GM18519 (cell line): ENCODE measurements around the gene NT5DC1.

Experiments used
- ATAC-seq: cut with Tn5 transposase; IDR thresholded peaks from one replicate; pipeline ENCODE4 v1.9.1; 2021; ENCODE audit warnings: mild to moderate bottlenecking, moderate library complexity; ENCODE audit not compliant: unreplicated experiment, low FRiP score

NT5DC1 gene

GRCh38 chr6:116127771-116128493, 27.3 kb downstream of the NT5DC1 start:
- no peak for ATAC-seq

- no peak for ATAC-seq
Measured at GRCh38 chr6:116133453-116133852, 32.8 kb downstream of the NT5DC1 start.

- ATAC-seq = no peak
Measured at GRCh38 chr6:116136373-116136772, 35.7 kb downstream of the NT5DC1 start.

DNA sequence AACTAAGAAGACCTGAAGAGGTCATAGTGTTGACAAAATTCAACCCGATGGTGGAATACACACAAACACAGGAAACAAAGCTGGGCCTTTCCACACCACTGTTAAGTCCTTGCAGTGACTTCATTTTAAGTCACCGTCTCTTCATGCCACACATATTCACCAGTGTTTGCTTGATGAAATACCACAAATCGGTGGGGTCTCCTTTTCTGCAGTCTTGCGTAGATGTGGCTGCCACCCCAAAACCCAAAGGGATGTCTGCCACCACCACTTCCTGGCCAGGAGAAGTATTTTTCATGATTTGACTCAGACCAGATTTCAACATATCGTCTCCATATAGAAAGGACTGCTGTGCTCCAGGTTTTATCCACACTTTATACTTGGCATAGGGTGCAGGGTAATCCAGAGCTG, 36.3 kb downstream of the NT5DC1 start:
- ATAC-seq = no peak

- ATAC-seq = no peak
Measured at GRCh38 chr6:116139917-116140316, 39.3 kb downstream of the NT5DC1 start.

DNA sequence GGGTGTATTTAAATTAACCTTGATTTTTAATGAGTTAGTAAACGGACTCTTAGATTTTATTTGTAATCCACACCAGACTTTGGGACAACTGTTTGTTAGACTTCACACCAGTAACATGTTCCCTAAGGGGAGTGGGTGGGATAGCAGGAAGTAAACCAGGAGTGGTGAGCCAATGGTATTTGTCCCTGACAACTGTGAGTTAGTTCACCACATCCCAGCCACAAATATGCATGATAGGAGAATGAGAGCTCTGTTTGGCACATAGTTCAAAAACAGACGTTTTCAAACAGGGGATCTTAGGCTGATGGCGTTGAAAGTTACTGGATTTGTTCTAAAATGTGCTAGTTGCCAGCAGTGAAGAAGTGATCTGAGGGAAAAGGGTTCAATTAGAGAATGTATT, 44.0 kb downstream of the NT5DC1 start:
- ATAC-seq = no peak

GRCh38 chr6:116145803-116146675, 45.4 kb downstream of the NT5DC1 start:
- no peak for ATAC-seq

GRCh38 chr6:116152620-116153019, 52.0 kb downstream of the NT5DC1 start:
- no peak for ATAC-seq

DNA sequence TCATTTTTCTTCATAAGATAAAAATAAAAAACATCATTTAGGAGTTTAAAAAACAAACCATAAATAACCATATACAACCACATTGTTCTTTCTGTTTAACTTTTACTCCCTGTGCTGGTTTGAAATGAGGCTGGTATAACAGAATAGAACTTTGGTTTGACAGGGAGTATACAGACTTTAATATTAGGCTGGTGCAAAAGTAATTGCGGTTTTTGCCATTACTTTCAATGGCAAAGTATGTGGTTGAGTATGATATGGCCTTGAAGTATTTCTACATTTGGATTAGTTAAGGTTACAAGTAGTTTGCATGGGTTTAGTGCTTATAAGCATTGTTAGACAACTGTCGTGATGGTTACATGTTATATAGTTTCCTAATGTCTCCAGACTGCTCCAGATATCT, 54.2 kb downstream of the NT5DC1 start:
- ATAC-seq = no peak

DNA sequence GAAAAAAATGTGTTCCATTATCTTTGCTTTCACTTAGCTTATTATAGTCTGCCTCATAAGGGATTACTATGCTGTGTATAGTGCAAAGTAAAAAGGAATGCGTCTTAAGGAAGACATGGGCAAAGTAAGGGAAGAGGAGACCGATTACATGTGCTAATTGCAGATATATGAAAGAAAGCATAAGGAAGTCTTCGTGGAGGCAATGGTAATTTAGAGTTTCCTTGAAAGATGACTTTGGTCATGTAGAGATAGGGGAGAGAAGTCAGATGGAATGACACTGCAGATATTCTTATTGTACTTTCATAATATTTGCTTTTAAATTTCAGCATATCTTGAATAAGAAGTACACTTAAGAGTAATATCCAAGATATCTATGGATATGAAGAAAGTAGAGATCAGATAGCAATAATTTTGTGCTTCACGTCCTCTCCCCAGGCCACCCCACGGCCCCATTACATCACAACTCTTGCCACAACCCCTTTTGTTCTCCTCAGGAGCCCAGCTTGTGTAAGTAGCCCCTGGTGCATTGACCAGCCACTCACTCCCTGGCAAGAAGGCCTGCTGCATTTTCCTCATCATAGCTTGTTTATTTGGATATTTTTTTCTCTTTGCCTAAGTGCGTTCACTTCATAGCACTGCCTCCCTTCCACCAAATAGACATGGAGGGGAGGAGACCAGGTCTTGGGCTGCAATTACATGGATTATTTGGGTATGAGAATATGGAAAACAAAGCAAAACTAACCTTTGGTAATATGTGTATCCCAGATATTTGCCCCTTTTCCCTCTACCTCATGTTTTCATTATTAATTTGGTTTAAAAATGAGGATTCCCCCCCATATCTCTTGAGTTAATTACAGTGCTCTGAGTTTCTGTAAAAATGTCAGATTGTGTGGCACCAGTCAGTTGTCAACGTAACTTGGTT, 56.0 kb downstream of the NT5DC1 start:
- ATAC-seq = no peak

DNA sequence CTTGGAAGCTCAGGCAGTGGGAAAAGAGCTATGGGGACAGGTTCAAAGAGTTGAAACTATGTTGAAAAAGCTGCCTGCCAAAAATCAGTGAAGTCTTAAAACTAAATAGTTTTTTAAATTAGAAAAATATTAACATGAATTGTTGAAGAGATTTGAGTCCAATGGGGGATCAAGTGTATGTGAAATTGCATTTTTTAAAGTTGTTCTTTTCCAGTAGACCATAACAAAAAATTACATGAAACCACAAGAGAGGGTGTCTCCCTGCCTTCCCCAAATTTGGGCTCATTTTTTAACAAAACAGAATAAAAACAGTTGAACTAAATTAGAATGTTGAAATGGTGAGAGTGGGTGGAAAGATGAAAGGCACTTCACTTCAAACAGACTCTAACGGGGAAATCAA, 56.7 kb downstream of the NT5DC1 start:
- ATAC-seq = no peak

- ATAC-seq = no peak
Measured at GRCh38 chr6:116158641-116159040, 58.0 kb downstream of the NT5DC1 start.

GRCh38 chr6:116159782-116160524, 59.3 kb downstream of the NT5DC1 start:
- ATAC-seq = no peak

- no peak for ATAC-seq
Measured at GRCh38 chr6:116165596-116165995, 64.9 kb downstream of the NT5DC1 start.

DNA sequence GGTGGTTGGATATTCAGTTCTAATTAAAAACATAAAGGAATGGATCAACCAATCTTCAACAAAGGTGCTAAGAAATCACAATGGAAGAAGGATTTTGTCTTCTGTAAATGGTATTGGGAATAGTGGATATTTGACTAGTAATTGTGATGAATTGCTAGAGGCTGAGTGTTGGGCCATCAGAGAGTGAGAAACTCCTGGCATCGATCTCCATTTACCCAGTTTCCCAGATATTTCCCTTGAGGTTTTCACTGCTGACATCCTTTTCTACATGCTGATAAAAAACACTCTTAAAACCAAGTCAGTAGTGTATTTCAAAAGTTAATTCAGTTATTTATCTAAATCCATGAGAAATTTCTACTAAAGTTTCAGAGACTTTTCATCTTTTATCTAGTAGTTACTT, 65.7 kb downstream of the NT5DC1 start:
- no peak for ATAC-seq

GRCh38 chr6:116168148-116168547, 67.5 kb downstream of the NT5DC1 start:
- no peak for ATAC-seq

DNA sequence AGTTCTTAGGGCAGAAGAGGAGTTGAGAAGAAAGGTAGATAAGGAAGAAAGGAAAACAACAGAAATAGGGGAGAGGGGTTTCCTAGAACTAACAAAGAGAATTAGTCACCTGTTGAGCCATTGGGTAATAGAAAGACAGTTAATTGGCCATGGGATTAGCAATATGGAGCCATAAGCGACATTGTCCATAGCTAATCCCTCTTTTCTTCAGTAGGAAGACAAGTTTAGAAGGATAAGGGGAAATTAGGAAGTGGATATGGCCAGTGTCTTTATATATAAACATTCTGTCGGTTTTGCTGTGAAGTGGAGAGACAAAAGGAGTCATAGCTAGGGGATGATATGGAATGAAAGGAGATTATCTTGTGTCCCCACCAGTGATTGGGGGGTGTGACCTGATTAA, 69.2 kb downstream of the NT5DC1 start:
- no peak for ATAC-seq

DNA sequence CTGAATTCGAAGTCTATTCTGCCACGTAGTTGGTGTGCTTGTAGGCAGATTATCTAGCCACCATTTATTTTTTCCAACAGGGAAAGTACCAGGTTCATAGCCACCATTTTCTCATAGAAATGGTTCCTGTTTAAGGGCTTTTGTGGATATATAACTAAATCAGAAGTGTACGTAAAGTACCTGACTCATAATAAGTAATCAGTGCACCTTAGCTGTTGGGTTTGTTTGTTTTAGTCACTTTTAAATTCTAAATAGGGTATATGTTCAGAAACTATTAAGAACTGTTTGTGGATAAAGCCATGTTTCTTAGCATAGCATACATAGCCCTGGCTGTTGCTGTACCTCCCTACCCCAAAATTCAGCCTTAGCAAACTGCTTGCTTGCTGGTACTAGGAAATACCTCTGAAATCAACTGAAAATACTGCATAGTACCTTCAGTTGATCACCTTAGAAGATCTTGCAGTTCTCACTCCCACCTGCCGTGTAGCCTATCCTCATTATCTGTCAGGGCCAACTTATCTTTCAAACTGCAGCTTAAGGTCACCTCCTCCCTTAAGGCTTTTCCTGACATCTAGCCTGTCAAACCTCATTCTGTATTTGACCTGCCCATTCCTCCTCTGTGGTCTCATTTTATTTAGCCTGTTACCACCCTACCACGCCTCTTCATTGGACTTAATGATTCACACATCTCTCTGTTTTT, 69.9 kb downstream of the NT5DC1 start:
- ATAC-seq = no peak

GRCh38 chr6:116173928-116174327, 73.3 kb downstream of the NT5DC1 start:
- ATAC-seq = no peak

DNA sequence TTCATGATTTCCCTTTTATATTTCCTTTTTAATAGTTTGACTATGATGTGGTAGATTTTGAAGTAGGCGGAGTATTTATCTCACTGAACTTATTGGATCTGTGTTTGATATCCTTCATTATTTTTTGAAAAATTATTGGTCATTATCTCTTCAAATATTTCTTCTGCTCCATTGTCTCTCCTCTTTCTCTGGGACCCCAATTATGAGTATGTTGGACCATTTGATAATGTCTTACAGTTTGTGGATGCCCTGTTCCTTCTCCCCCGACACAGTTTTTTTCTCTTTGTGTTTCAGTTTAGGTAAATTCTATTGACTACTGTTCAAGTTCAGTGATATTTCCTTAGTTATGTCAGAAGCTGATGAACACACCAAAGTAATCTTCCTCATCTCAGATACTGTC, 74.7 kb downstream of the NT5DC1 start:
- ATAC-seq = no peak
